ENCODE measurements around the gene RAB5A. TPM values are rescaled to one million over a fixed set of nuclear protein-coding genes. Genes with fewer than 3 reads are reported as not detected.
"Not testable (repeated sequence)": the region's sequence is repeated elsewhere in the genome, so short reads cannot be mapped to it uniquely, and the experiment has no call there.

RAB5A gene
- total RNA-seq, 1 experiment from 2014 or later, result 21.9 TPM

- H3K27ac ChIP-seq, result no peak overlapping the region
- no peaks in the 10 kb centered on the region for H3K36me3 ChIP-seq
- H3K4me3 ChIP-seq, result no peak overlapping the region
- H3K9me3 ChIP-seq (replicated peaks), result no peaks in the 10 kb centered on the region
- no peaks in the 10 kb centered on the region for H3K4me1 ChIP-seq
- no peaks in the 10 kb centered on the region for H3K27me3 ChIP-seq
- DNase-seq, result no peak
Observed at GRCh38 chr3:20028905-20029331, 82.0 kb downstream of the RAB5A start.

- DNase-seq; H3K4me1 ChIP-seq; H3K27me3 ChIP-seq; H3K4me3 ChIP-seq; H3K36me3 ChIP-seq; H3K9me3 ChIP-seq (replicated peaks); H3K27ac ChIP-seq: not testable (repeated sequence)
Observed at GRCh38 chr3:20031939-20032338, 85.0 kb downstream of the RAB5A start.

Other genes with a start within 250 kb of the RAB5A start
- gene EFHB, start 12.9 kb upstream of the RAB5A start, total RNA-seq (2014; rRNA removed; shearing (Covaris generic)), result 0.61 TPM in 1 of 2 replicates, not detected in the other
- gene PP2D1, start 65.2 kb downstream of the RAB5A start, total RNA-seq (2014; rRNA removed; shearing (Covaris generic)), result not detected in 2 replicates
- gene KAT2B, start 93.3 kb downstream of the RAB5A start, total RNA-seq (2014; rRNA removed; shearing (Covaris generic)), result 5.0 and 5.3 TPM in 2 replicates
- gene SGO1, start 239.1 kb downstream of the RAB5A start, total RNA-seq (2014; rRNA removed; shearing (Covaris generic)), result 22.7 and 26.6 TPM in 2 replicates

All from SJCRH30 (cell line).